K562 (cell line): ENCODE data around the gene NAIF1. TPM values are rescaled to one million over a fixed set of nuclear protein-coding genes. Genes with fewer than 3 reads are reported as not detected.

Experiments
- CHD2 ChIP-seq: IDR thresholded peaks from 2 replicates; pipeline ENCODE4 v1.6.1; 2011; ENCODE audit warnings: low read depth, low read length
- DLX4 ChIP-seq: fragments of 250-450 bp; sonication (Bioruptor Pico); IDR thresholded peaks from 2 replicates; pipeline ENCODE4 v1.6.1; 2021; ENCODE audit warnings: mild to moderate bottlenecking
- GABPB1 ChIP-seq: sonication (generic); formaldehyde crosslinking; IDR thresholded peaks from 2 replicates; pipeline ENCODE4 v1.8.0; 2022; ENCODE audit warnings: mild to moderate bottlenecking, missing genetic modification reagents
- HDAC8 ChIP-seq: fragments of 450-650 bp; IDR thresholded peaks from 2 replicates; pipeline ENCODE4 v1.6.1; 2016; ENCODE audit warnings: mild to moderate bottlenecking, missing genetic modification characterization, moderate library complexity, missing compliant biosample characterization
- JUN ChIP-seq, 2 experiments: sonication (generic) in 1 of 2; formaldehyde crosslinking in 1 of 2; IDR thresholded peaks; 2 replicates each; pipeline versions ENCODE4 v1.6.1 to v1.8.0; 2012 to 2022; ENCODE audit warnings: borderline replicate concordance in 2 of 2, mild to moderate bottlenecking in 2 of 2, improper control_type of control experiment in 1 of 2, low read depth in 1 of 2, low read length in 1 of 2, missing genetic modification reagents in 1 of 2
- MYBL2 ChIP-seq, 2 experiments: fragments of 450-650 bp in 1 of 2; sonication (generic) in 1 of 2; formaldehyde crosslinking in 1 of 2; IDR thresholded peaks; 2 replicates each; pipeline versions ENCODE4 v1.6.1 to v1.8.1; 2017 to 2022; ENCODE audit warnings: borderline replicate concordance in 1 of 2, inconsistent platforms in 1 of 2, low read depth in 1 of 2, mild to moderate bottlenecking in 1 of 2, missing genetic modification reagents in 1 of 2, moderate library complexity in 1 of 2
- NR2C2 ChIP-seq, 2 experiments: fragments of 200-800 bp in 1 of 2; sonication (Bioruptor generic) in 1 of 2; sonication (generic) in 1 of 2; formaldehyde crosslinking in 1 of 2; IDR thresholded peaks; 2 replicates each; pipeline versions ENCODE4 v1.6.1 to v1.8.0; 2016 to 2022; ENCODE audit warnings: mild to moderate bottlenecking in 1 of 2, missing compliant biosample characterization in 1 of 2, missing genetic modification characterization in 1 of 2, missing genetic modification reagents in 1 of 2
- RBFOX2 ChIP-seq: fragments of 200-400 bp; formaldehyde crosslinking; IDR thresholded peaks from 2 replicates; pipeline ENCODE4 v1.6.1; 2017; ENCODE audit warnings: low read depth, mild to moderate bottlenecking, low read length, moderate library complexity
- SPI1 ChIP-seq: IDR thresholded peaks from 2 replicates; pipeline ENCODE4 v1.6.1; 2011; ENCODE audit warnings: low read depth, low read length, control low read depth, borderline replicate concordance
- TAF9B ChIP-seq: fragments of 450-650 bp; IDR thresholded peaks from 2 replicates; pipeline ENCODE4 v1.6.1; 2018; ENCODE audit warnings: mild to moderate bottlenecking; ENCODE audit not compliant: partially characterized antibody
- TEAD1 ChIP-seq, 2 experiments: fragments of 450-650 bp in 1 of 2; sonication (generic) in 1 of 2; formaldehyde crosslinking; IDR thresholded peaks; 2 replicates each; pipeline versions ENCODE4 v1.4.0 to v1.8.0; 2020 to 2022; ENCODE audit warnings: mild to moderate bottlenecking in 2 of 2, missing genetic modification reagents in 1 of 2
- THRB ChIP-seq: fragments of 450-650 bp; formaldehyde crosslinking; conservative IDR thresholded peaks from 2 replicates; pipeline ENCODE4 v1.4.0; 2022; ENCODE audit warnings: mild to moderate bottlenecking, missing genetic modification characterization
- YBX1 ChIP-seq: fragments of 450-650 bp; IDR thresholded peaks from 2 replicates; pipeline ENCODE4 v1.7.1; 2016; ENCODE audit warnings: mild to moderate bottlenecking
- ZNF239 ChIP-seq: fragments of 250-450 bp; sonication (Bioruptor Pico); IDR thresholded peaks from 2 replicates; pipeline ENCODE4 v1.4.0; 2020; ENCODE audit warnings: mild to moderate bottlenecking
- ZNF583 ChIP-seq: fragments of 250-450 bp; sonication (Bioruptor Pico); IDR thresholded peaks from 2 replicates; pipeline ENCODE4 v1.4.0; 2020
- ZNF707 ChIP-seq: fragments of 250-450 bp; sonication (Bioruptor Pico); conservative IDR thresholded peaks from 2 replicates; pipeline ENCODE4 v1.8.0; 2022; ENCODE audit warnings: inconsistent platforms, mild to moderate bottlenecking, moderate library complexity
- ZNF79 ChIP-seq: fragments of 250-450 bp; sonication (Bioruptor Pico); IDR thresholded peaks from 2 replicates; pipeline ENCODE4 v1.4.0; 2020; ENCODE audit warnings: low read depth, mild to moderate bottlenecking, moderate library complexity
- polyA plus RNA-seq, 8 experiments: library from polyadenylated mRNA; depleted of rRNA in 4 of 8; stranded (reverse) in 5 of 8; unstranded in 3 of 8; fragments of >200 nt; fragmentation: Nextera tagmentation in 2 of 8; fragmentation: Illumina TruSeq in 1 of 8; extraction: Ambion mirVana in 2 of 8; extraction: Trizol in 1 of 8; gene quantifications; 2 replicates each; pipeline versions ENCODE4 v1.2.1 to v1.2.3, GENCODE V29; 2011 to 2014; ENCODE audit warnings: inconsistent platforms in 1 of 8, missing spikeins in 1 of 8
- total RNA-seq, 7 experiments: library from RNA; depleted of rRNA in 6 of 7; stranded (reverse); fragments of >200 nt in 6 of 7; fragmentation: Illumina TruSeq in 2 of 7; extraction: Trizol in 2 of 7; gene quantifications; 2 replicates each; pipeline versions ENCODE4 v1.2.1 to v1.2.3, GENCODE V29; 2011 to 2021; ENCODE audit warnings: low replicate concordance in 1 of 7
- TF ChIP-seq, protein P1 (sequence below): fragments of 250-450 bp; sonication (Bioruptor Pico); IDR thresholded peaks from 2 replicates; pipeline ENCODE4 v1.8.0; 2021; ENCODE audit warnings: borderline replicate concordance, mild to moderate bottlenecking, moderate library complexity; ENCODE audit not compliant: poor library complexity, severe bottlenecking
- TF ChIP-seq, protein P2 (sequence below): fragments of 450-650 bp; IDR thresholded peaks from 2 replicates; pipeline ENCODE4 v1.7.0; 2016; ENCODE audit warnings: borderline replicate concordance
- TF ChIP-seq, protein P3 (sequence below): IDR thresholded peaks from 2 replicates; pipeline ENCODE4 v1.6.1; 2014; ENCODE audit warnings: antibody characterized with exemption

The NAIF1 gene
- total and polyA plus RNA-seq, 9 of the 15 experiments (the other 6 are each of a cell fraction or from before 2014, with no cell fraction given) = 4.8 to 26.6 (median 17.2) TPM

DNA sequence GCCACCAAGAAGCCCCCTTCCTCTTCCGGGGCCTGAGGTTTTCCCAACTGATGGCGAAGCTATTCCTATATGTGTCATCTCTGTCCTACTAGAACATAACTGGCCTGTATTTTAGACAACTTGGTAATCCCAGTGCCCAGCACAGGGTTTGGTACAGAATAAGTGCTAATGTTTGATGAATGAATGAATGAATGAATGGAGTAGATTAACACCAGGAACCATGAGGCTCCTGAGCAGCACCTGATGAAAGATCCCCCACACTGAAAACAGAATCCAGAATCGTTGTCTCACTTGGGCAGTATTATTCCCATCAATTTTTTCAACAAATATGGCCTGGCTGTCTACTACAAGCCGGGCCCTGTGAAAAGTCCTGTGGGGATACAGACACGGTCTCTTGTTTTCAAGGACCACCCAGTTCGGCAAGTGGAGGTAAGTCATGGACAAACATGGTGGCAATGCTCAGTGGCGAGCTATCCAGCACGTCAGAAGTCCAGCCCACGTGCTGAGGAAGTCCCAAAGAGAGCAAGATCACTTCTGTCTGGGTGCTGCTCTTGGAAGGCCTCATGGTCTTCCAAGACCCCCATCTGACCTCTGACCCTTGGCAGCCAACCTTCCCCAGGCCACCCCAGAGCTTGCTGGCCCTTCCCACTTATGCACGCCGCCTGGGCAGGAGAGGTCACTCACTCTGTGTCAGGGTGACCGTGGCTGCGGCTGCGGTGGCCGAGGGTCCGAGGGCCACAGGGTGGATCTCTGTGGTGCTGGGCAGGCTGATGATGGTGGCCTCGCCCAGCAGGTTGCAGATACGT, 1.0 kb downstream of the NAIF1 start (continued):
- TF ChIP-seq THRB (no peak), ZNF79 (CRISPR knock-in tag) (0 out of 2 replicates have a peak, but pooled peaks have one; percentile 12), NR2C2 (CRISPR knock-in tag; IDR thresholded peaks at IDR 0.05) (peak; percentile 66; the same call in 1 of the 2 replicates), NR2C2 (tag; IDR thresholded peaks at IDR 0.05) (no peak), YBX1 (no peak), JUN (IDR thresholded peaks at IDR 0.05; ENCODE audit: borderline replicate concordance, low read depth, low read length) (no peak), JUN (CRISPR knock-in tag; IDR thresholded peaks at IDR 0.05; ENCODE audit: borderline replicate concordance) (no peak), ZNF239 (CRISPR knock-in tag) (peak; percentile 20; the same call in 1 of the 2 replicates), TEAD1 (CRISPR knock-in tag; IDR thresholded peaks at IDR 0.05) (no peak), RBFOX2 (no peak), CHD2 (no peak), ZNF707 (peak; percentile 40; the same call in 1 of the 2 replicates), SPI1 (0 out of 2 replicates have a peak, but pooled peaks have one; percentile 17), ZNF583 (CRISPR knock-in tag) (0 out of 2 replicates have a peak, but pooled peaks have one; percentile 33), HDAC8 (no peak), MYBL2 (IDR thresholded peaks at IDR 0.05; ENCODE audit: low read depth) (no peak), MYBL2 (CRISPR knock-in tag; IDR thresholded peaks at IDR 0.05; ENCODE audit: borderline replicate concordance) (peak; percentile 61; the same call in 1 of the 2 replicates), GABPB1 (CRISPR knock-in tag) (no peak), TAF9B (no peak), DLX4 (no peak)
- TF ChIP-seq, protein P1, sequence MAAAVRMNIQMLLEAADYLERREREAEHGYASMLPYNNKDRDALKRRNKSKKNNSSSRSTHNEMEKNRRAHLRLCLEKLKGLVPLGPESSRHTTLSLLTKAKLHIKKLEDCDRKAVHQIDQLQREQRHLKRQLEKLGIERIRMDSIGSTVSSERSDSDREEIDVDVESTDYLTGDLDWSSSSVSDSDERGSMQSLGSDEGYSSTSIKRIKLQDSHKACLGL (CRISPR knock-in tag) = no peak
- TF ChIP-seq, protein P2, sequence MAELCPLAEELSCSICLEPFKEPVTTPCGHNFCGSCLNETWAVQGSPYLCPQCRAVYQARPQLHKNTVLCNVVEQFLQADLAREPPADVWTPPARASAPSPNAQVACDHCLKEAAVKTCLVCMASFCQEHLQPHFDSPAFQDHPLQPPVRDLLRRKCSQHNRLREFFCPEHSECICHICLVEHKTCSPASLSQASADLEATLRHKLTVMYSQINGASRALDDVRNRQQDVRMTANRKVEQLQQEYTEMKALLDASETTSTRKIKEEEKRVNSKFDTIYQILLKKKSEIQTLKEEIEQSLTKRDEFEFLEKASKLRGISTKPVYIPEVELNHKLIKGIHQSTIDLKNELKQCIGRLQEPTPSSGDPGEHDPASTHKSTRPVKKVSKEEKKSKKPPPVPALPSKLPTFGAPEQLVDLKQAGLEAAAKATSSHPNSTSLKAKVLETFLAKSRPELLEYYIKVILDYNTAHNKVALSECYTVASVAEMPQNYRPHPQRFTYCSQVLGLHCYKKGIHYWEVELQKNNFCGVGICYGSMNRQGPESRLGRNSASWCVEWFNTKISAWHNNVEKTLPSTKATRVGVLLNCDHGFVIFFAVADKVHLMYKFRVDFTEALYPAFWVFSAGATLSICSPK = no peak
- TF ChIP-seq, protein P3, sequence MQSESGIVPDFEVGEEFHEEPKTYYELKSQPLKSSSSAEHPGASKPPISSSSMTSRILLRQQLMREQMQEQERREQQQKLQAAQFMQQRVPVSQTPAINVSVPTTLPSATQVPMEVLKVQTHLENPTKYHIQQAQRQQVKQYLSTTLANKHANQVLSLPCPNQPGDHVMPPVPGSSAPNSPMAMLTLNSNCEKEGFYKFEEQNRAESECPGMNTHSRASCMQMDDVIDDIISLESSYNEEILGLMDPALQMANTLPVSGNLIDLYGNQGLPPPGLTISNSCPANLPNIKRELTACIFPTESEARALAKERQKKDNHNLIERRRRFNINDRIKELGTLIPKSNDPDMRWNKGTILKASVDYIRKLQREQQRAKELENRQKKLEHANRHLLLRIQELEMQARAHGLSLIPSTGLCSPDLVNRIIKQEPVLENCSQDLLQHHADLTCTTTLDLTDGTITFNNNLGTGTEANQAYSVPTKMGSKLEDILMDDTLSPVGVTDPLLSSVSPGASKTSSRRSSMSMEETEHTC = no peak
